ENCODE measurements around the gene CCDC33.

CCDC33 gene

DNA sequence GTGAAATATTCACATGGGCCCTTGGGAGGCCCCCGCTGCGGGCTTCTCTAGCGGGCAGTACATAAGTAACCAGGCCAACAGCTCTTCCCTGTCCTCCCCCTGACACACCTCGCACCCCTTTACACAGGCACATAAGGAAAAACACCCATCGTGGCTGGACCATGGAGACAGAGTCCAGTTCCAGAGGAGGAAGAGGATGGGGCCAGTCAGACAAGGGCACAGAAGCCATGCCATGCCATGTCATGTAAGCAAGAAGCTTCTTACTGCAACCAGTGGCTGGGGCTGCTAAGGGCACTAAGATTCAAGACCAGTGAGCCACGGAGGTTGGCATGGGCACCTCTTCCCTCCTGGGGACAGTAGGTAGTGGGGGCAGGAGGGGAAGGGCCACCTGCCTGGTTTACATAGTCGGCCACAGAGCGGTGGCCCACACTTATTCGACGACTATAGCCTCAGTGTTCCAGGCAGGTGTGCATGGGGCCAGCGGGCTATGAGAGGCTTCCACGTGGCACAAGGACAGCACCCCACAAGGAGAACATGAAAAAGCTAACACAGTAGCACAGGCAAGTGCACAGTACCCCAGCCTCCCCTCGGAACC lies 137.0 kb downstream of the CCDC33 start:
- Histone ChIP-seq H3K79me1 (ENCODE audit: low read depth, low read length) (no peaks in the 10 kb centered on the region), H2BK15ac (ENCODE audit: low read length) (peak overlapping the region; percentile 19)
- no CpG with 5 or more reads among the region's 13 CpGs for WGBS, 2 donors (ENCODE audit: extremely low coverage in 2 of 2, insufficient read length in 2 of 2, insufficient replicate concordance in 1 of 2)

DNA sequence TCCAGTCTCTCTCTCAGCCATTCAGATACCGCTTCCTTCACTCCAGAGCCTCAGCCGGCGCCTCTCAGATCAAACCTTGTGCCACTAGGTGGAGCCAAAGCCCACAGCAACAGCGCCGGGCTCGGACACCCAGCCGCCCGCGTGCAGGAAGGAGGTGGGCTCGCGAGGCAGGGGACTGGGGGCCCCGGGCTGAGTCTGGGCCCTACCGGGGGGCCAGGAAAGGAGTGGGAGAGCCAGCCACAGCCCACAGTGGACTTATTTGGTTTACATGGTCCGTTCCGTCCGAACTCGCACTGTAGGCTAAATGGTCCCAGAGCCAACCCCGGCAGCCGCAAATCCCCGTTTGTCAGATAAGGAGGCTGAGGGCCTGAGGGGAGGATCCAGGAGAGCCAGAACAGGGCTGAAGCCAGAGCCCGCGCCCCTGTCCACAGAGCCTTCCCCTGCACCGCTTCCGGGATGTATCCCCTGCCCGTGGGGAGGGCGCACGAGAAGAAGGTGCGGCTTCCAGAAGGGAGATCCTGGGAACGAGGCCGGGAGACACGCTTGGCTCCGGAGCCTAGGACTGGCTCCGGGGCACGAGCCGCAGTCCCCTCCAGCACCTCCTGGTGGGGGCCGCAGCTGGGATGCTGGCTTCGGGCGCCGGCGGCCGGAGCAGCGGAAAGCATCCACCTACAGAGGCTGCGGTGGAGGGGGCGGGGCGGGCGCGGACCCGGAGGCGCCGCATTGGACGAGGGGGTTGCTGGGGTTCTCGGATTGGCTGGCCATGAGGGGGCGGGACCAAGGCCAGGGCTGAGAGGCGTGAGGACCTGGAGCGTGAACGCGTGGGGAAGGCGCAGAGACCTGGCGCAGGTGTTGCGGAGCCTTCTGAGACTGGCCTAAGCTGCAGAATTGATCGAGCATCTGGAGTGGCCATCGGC lies 137.9 kb downstream of the CCDC33 start:
- no peak overlapping the region for H4K91ac ChIP-seq (ENCODE audit: low read depth, low read length, poor library complexity)
- peak overlapping the region; percentile 26 for H2BK15ac ChIP-seq (ENCODE audit: low read length)
- H3K4me3 ChIP-seq (ENCODE audit: low read length in 2 of 2): peak overlapping the region; percentile 52 to 83
- H4K8ac ChIP-seq (ENCODE audit: low read depth, low read length): no peak overlapping the region
- no peaks in the 10 kb centered on the region for H3K36me3 ChIP-seq (replicated peaks in 1 of 2; ENCODE audit: control insufficient read depth in 2 of 2, insufficient read depth in 2 of 2, low read length in 2 of 2)
- H2AK5ac ChIP-seq (ENCODE audit: low read depth, low read length): peak overlapping the region; percentile 96
- H3K18ac ChIP-seq (ENCODE audit: low read length): peak overlapping the region; percentile 95
- no peak overlapping the region for H3K27ac ChIP-seq (replicated peaks; ENCODE audit: low read length)
- peak overlapping the region; percentile 38 for H2BK120ac ChIP-seq (ENCODE audit: low read depth, low read length)
- H3K4ac ChIP-seq (ENCODE audit: low read length): no peak overlapping the region
- peaks cover 0 to 71% (median 7%) of the 10 kb centered on the region in 3 experiments for H3K27me3 ChIP-seq (ENCODE audit: control insufficient read depth in 3 of 3, insufficient read depth in 3 of 3, low read depth in 1 of 3, low read length in 3 of 3)
- H3K23ac ChIP-seq (ENCODE audit: low read depth, low read length, poor library complexity): peak overlapping the region; percentile 78
- peaks cover 2 to 10% of the 10 kb centered on the region in 2 donors for H3K4me1 ChIP-seq (ENCODE audit: control insufficient read depth in 2 of 2, insufficient read depth in 1 of 2, low read depth in 1 of 2, low read length in 2 of 2)
- no peak overlapping the region for H2BK5ac ChIP-seq (ENCODE audit: low read length)
- peak overlapping the region; percentile 99 for H2AFZ ChIP-seq (ENCODE audit: low read length)
- H2BK12ac ChIP-seq (ENCODE audit: low read length): no peak overlapping the region
- H3K9ac ChIP-seq (ENCODE audit: low read depth, low read length, poor library complexity): peak overlapping the region; percentile 90
- WGBS, 2 donors (ENCODE audit: extremely low coverage in 2 of 2, insufficient read length in 2 of 2, insufficient replicate concordance in 1 of 2): no CpG with 5 or more reads among the region's 62 CpGs
- H3K79me1 ChIP-seq (ENCODE audit: low read depth, low read length): no peaks in the 10 kb centered on the region
- H3K9me3 ChIP-seq (replicated peaks in 1 of 2; ENCODE audit: control insufficient read depth in 2 of 2, insufficient read depth in 1 of 2, low read depth in 1 of 2, low read length in 2 of 2): no peaks in the 10 kb centered on the region
- H3K4me2 ChIP-seq (ENCODE audit: insufficient read depth, low read length, poor library complexity, severe bottlenecking): peak overlapping the region; percentile 97
- peak overlapping the region; percentile 72 for H3K14ac ChIP-seq (ENCODE audit: low read length)
- DNase-seq (ENCODE audit: low spot score): peak; percentile 88

More for the DNA sequence above, 137.0 kb downstream of the CCDC33 start:
- Histone ChIP-seq H4K91ac (ENCODE audit: low read depth, low read length, poor library complexity) (peak overlapping the region; percentile 11), H3K4ac (ENCODE audit: low read length) (no peak overlapping the region), H3K14ac (ENCODE audit: low read length) (peak overlapping the region; percentile 75), H2BK12ac (ENCODE audit: low read length) (peak overlapping the region; percentile 92), H2AFZ (ENCODE audit: low read length) (peak overlapping the region; percentile 99), H3K27me3 (ENCODE audit: control insufficient read depth in 3 of 3, insufficient read depth in 3 of 3, low read depth in 1 of 3, low read length in 3 of 3) (peaks cover 0 to 73% (median 7%) of the 10 kb centered on the region in 3 experiments), H3K9me3 (replicated peaks in 1 of 2; ENCODE audit: control insufficient read depth in 2 of 2, insufficient read depth in 1 of 2, low read depth in 1 of 2, low read length in 2 of 2) (no peaks in the 10 kb centered on the region), H2AK5ac (ENCODE audit: low read depth, low read length) (peak overlapping the region; percentile 96), H2BK5ac (ENCODE audit: low read length) (peak overlapping the region; percentile 76), H3K18ac (ENCODE audit: low read length) (peak overlapping the region; percentile 58), H3K4me3 (ENCODE audit: low read length in 2 of 2) (no peak overlapping the region), H3K9ac (ENCODE audit: low read depth, low read length, poor library complexity) (peak overlapping the region; percentile 90), H3K4me2 (ENCODE audit: insufficient read depth, low read length, poor library complexity, severe bottlenecking) (no peak overlapping the region), H3K4me1 (ENCODE audit: control insufficient read depth in 2 of 2, insufficient read depth in 1 of 2, low read depth in 1 of 2, low read length in 2 of 2) (peaks cover 2 to 8% of the 10 kb centered on the region in 2 donors), H3K23ac (ENCODE audit: low read depth, low read length, poor library complexity) (peak overlapping the region; percentile 77), H3K36me3 (replicated peaks in 1 of 2; ENCODE audit: control insufficient read depth in 2 of 2, insufficient read depth in 2 of 2, low read length in 2 of 2) (no peaks in the 10 kb centered on the region), H4K8ac (ENCODE audit: low read depth, low read length) (no peak overlapping the region), H3K27ac (replicated peaks; ENCODE audit: low read length) (no peak overlapping the region), H2BK120ac (ENCODE audit: low read depth, low read length) (no peak overlapping the region)
- DNase-seq (ENCODE audit: low spot score): no peak

DNA sequence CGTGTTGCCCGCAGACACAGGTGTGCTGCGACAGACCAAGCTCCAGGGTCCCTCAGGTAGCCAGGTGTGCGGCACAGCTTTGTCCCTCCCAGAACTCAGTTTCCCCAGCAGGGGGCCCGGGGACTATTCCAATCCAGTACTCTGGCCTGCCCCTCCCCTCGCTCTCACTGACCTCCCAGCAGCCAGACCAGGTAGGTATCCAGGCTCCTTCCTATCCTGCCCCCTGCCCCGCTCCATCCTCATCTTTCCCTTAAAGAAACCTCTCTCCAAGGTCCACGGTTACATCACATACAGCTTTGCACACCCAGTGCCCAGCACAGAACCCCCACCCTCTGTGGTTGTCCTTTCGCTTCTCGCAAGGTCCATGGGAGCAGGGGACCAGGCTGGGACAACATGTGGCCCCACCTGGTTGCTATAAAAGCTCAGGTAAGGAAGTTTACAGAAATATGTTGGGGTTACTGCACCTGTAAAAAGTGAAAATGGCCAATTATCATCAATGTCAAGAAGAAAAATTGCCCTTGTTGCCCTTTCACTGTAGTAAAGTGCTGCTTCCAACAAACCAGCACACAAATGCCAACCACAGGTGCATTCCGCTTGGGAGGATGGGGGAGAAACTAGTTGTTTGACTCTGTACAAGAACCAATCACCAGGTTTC lies 138.6 kb downstream of the CCDC33 start:
- peaks cover 0 to 67% (median 7%) of the 10 kb centered on the region in 3 experiments for H3K27me3 ChIP-seq (ENCODE audit: control insufficient read depth in 3 of 3, insufficient read depth in 3 of 3, low read depth in 1 of 3, low read length in 3 of 3)
- WGBS, 2 donors (ENCODE audit: extremely low coverage in 2 of 2, insufficient read length in 2 of 2, insufficient replicate concordance in 1 of 2): no CpG with 5 or more reads among the region's 11 CpGs
- peak overlapping the region; percentile 75 for H3K18ac ChIP-seq (ENCODE audit: low read length)
- peak overlapping the region; percentile 26 for H2BK15ac ChIP-seq (ENCODE audit: low read length)
- H4K91ac ChIP-seq (ENCODE audit: low read depth, low read length, poor library complexity): no peak overlapping the region
- H2BK5ac ChIP-seq (ENCODE audit: low read length): no peak overlapping the region
- peak overlapping the region; percentile 97 for H3K4me2 ChIP-seq (ENCODE audit: insufficient read depth, low read length, poor library complexity, severe bottlenecking)
- H2AFZ ChIP-seq (ENCODE audit: low read length): peak overlapping the region; percentile 99
- no peaks in the 10 kb centered on the region for H3K36me3 ChIP-seq (replicated peaks in 1 of 2; ENCODE audit: control insufficient read depth in 2 of 2, insufficient read depth in 2 of 2, low read length in 2 of 2)
- no peak for DNase-seq (ENCODE audit: low spot score)
- H2BK120ac ChIP-seq (ENCODE audit: low read depth, low read length): no peak overlapping the region
- H3K9me3 ChIP-seq (replicated peaks in 1 of 2; ENCODE audit: control insufficient read depth in 2 of 2, insufficient read depth in 1 of 2, low read depth in 1 of 2, low read length in 2 of 2): no peaks in the 10 kb centered on the region
- no peak overlapping the region for H3K27ac ChIP-seq (replicated peaks; ENCODE audit: low read length)
- H3K4me1 ChIP-seq (ENCODE audit: control insufficient read depth in 2 of 2, insufficient read depth in 1 of 2, low read depth in 1 of 2, low read length in 2 of 2): peaks cover 2 to 11% of the 10 kb centered on the region in 2 donors
- no peak overlapping the region for H3K9ac ChIP-seq (ENCODE audit: low read depth, low read length, poor library complexity)
- H2AK5ac ChIP-seq (ENCODE audit: low read depth, low read length): no peak overlapping the region
- no peaks in the 10 kb centered on the region for H3K79me1 ChIP-seq (ENCODE audit: low read depth, low read length)
- peak overlapping the region; percentile 78 for H3K23ac ChIP-seq (ENCODE audit: low read depth, low read length, poor library complexity)
- H4K8ac ChIP-seq (ENCODE audit: low read depth, low read length): no peak overlapping the region
- no peak overlapping the region for H2BK12ac ChIP-seq (ENCODE audit: low read length)
- H3K4me3 ChIP-seq (ENCODE audit: low read length in 2 of 2): peak overlapping the region; percentile 52 to 70
- no peak overlapping the region for H3K14ac ChIP-seq (ENCODE audit: low read length)
- H3K4ac ChIP-seq (ENCODE audit: low read length): no peak overlapping the region
